ENCODE data around the gene CCDC32. TPM values are rescaled to one million over a fixed set of nuclear protein-coding genes. Genes with fewer than 3 reads are reported as not detected.
A peak's percentile ranks its signal among the peaks of the same experiment; 100 is the strongest.

CCDC32 gene
- total and polyA plus RNA-seq, 2 of the 13 experiments (the other 11 are each of a cell fraction or from before 2014, with no cell fraction given) = 10.8 to 23.2 TPM

- TF ChIP-seq PLSCR1 (CRISPR knock-in tag; IDR thresholded peaks at IDR 0.05; ENCODE audit: borderline replicate concordance) = no peak
- TF ChIP-seq HNF4A (CRISPR knock-in tag; IDR thresholded peaks at IDR 0.05) = 0 out of 2 replicates have a peak, but pooled peaks have one; percentile 21
- TF ChIP-seq RFX5 (IDR thresholded peaks at IDR 0.05; ENCODE audit: low read depth, low read length) = no peak
- peak; percentile 50; the same call in 1 of the 2 replicates for TF ChIP-seq ZNF317 (CRISPR knock-in tag; IDR thresholded peaks at IDR 0.05)
- no peak for TF ChIP-seq ZSCAN29 (CRISPR knock-in tag; conservative IDR thresholded peaks at IDR 0.05)
- TF ChIP-seq UBTF (CRISPR knock-in tag; IDR thresholded peaks at IDR 0.05) = peak; percentile 87
- TF ChIP-seq MED13 (CRISPR knock-in tag; IDR thresholded peaks at IDR 0.05) = no peak
- TF ChIP-seq POGK (CRISPR knock-in tag; conservative IDR thresholded peaks at IDR 0.05) = no peak
- TF ChIP-seq PHF5A (CRISPR knock-in tag; IDR thresholded peaks at IDR 0.05; ENCODE audit: low read depth, unreplicated experiment) = no peak
- no peak for TF ChIP-seq ZNF644 (CRISPR knock-in tag; IDR thresholded peaks at IDR 0.05; ENCODE audit: low read depth)
- TF ChIP-seq MLXIP (CRISPR knock-in tag; IDR thresholded peaks at IDR 0.05; ENCODE audit: borderline replicate concordance) = no peak
- TF ChIP-seq ZNF230 (CRISPR knock-in tag; IDR thresholded peaks at IDR 0.05) = 0 out of 2 replicates have a peak, but pooled peaks have one; percentile 35
- no peak for TF ChIP-seq NFIC (IDR thresholded peaks at IDR 0.05; ENCODE audit: low read length)
- TF ChIP-seq ZNF646 (CRISPR knock-in tag; IDR thresholded peaks at IDR 0.05) = no peak
These were observed 4.5 kb upstream of the CCDC32 start, which contains the start of gene RPUSD2 (continued) for GRCh38 chr15:40569129-40569953.
